HepG2 (cell line): ENCODE results near the gene TCTA. TPM values are rescaled to one million over a fixed set of nuclear protein-coding genes. Genes with fewer than 3 reads are reported as not detected.

Source experiments
- CHD4 ChIP-seq: fragments of 200-600 bp; sonication (generic); IDR thresholded peaks from 2 replicates; pipeline ENCODE4 v1.7.0; 2017; ENCODE audit warnings: mild to moderate bottlenecking, low read length, borderline replicate concordance
- CSRNP1 ChIP-seq: sonication (generic); formaldehyde crosslinking; IDR thresholded peaks from 2 replicates; pipeline ENCODE4 v1.8.1; 2023; ENCODE audit warnings: mild to moderate bottlenecking, missing genetic modification reagents
- DBP ChIP-seq: sonication (generic); formaldehyde crosslinking; IDR thresholded peaks from 2 replicates; pipeline ENCODE4 v1.4.0; 2020; ENCODE audit warnings: missing genetic modification reagents; ENCODE audit errors: not compliant biosample characterization
- DNMT3B ChIP-seq: conservative IDR thresholded peaks from 2 replicates; pipeline ENCODE4 v1.6.1; 2016; ENCODE audit warnings: missing biosample characterization, control low read depth
- ELK4 ChIP-seq: sonication (generic); formaldehyde crosslinking; IDR thresholded peaks from 2 replicates; pipeline ENCODE4 v1.9.0; 2021; ENCODE audit warnings: missing genetic modification reagents, borderline replicate concordance
- GABPB1 ChIP-seq: IDR thresholded peaks from 2 replicates; pipeline ENCODE4 v1.6.1; 2016; ENCODE audit warnings: mild to moderate bottlenecking, missing genetic modification reagents, moderate library complexity, missing compliant biosample characterization
- HNRNPK ChIP-seq: fragments of 200-400 bp; formaldehyde crosslinking; IDR thresholded peaks from 2 replicates; pipeline ENCODE4 v1.6.1; 2018; ENCODE audit warnings: low read length, low read depth, moderate library complexity, mild to moderate bottlenecking; ENCODE audit not compliant: poor library complexity, severe bottlenecking
- HNRNPUL1 ChIP-seq: fragments of 200-400 bp; formaldehyde crosslinking; IDR thresholded peaks from 2 replicates; pipeline ENCODE4 v1.6.1; 2017; ENCODE audit warnings: low read depth, mild to moderate bottlenecking, low read length, moderate library complexity
- MLX ChIP-seq: IDR thresholded peaks from 2 replicates; pipeline ENCODE4 v1.6.1; 2016
- NFRKB ChIP-seq: fragments of 450-650 bp; IDR thresholded peaks from 2 replicates; pipeline ENCODE4 v1.6.1; 2017
- NONO ChIP-seq, 2 experiments: fragments of 450-650 bp in 1 of 2; sonication (generic) in 1 of 2; formaldehyde crosslinking in 1 of 2; IDR thresholded peaks in 1 of 2; conservative IDR thresholded peaks in 1 of 2; 2 replicates each; pipeline versions ENCODE4 v1.6.1 to v1.8.0; 2017 to 2022; ENCODE audit warnings: mild to moderate bottlenecking in 1 of 2, missing genetic modification reagents in 1 of 2, moderate library complexity in 1 of 2
- NR1H2 ChIP-seq: sonication (generic); formaldehyde crosslinking; IDR thresholded peaks from 2 replicates; pipeline ENCODE4 v1.8.1; 2022; ENCODE audit warnings: low read depth, missing genetic modification reagents, borderline replicate concordance
- POLR2AphosphoS5 ChIP-seq: IDR thresholded peaks from 2 replicates; pipeline ENCODE4 v1.6.1; 2012; ENCODE audit warnings: low read depth, low read length
- RNF2 ChIP-seq: fragments of 450-650 bp; conservative IDR thresholded peaks from 2 replicates; pipeline ENCODE4 v1.6.1; 2016; ENCODE audit warnings: low read depth
- SNAPC2 ChIP-seq: sonication (generic); formaldehyde crosslinking; IDR thresholded peaks from 2 replicates; pipeline ENCODE4 v1.8.1; 2022; ENCODE audit warnings: mild to moderate bottlenecking, missing genetic modification reagents
- SP1 ChIP-seq, 2 experiments: fragments of 450-650 bp in 1 of 2; sonication (generic) in 1 of 2; formaldehyde crosslinking in 1 of 2; IDR thresholded peaks; 2 replicates each; pipeline versions ENCODE4 v1.4.0 to v1.6.1; 2016 to 2020; ENCODE audit warnings: missing genetic modification reagents in 1 of 2
- STAT5B ChIP-seq: sonication (generic); formaldehyde crosslinking; IDR thresholded peaks from 2 replicates; pipeline ENCODE4 v1.4.0; 2020; ENCODE audit warnings: missing genetic modification reagents
- TFDP2 ChIP-seq: sonication (generic); formaldehyde crosslinking; IDR thresholded peaks from 2 replicates; pipeline ENCODE4 v1.4.0; 2020; ENCODE audit warnings: missing genetic modification reagents
- THRA ChIP-seq: sonication (generic); formaldehyde crosslinking; IDR thresholded peaks from 2 replicates; pipeline ENCODE4 v1.4.0; 2020; ENCODE audit warnings: missing genetic modification reagents, borderline replicate concordance
- ZC3H13 ChIP-seq: sonication (generic); formaldehyde crosslinking; IDR thresholded peaks from 2 replicates; pipeline ENCODE4 v1.8.1; 2023; ENCODE audit warnings: mild to moderate bottlenecking, missing genetic modification reagents, moderate library complexity
- ZNF501 ChIP-seq: sonication (generic); formaldehyde crosslinking; IDR thresholded peaks from 2 replicates; pipeline ENCODE4 v1.5.1; 2020; ENCODE audit warnings: mild to moderate bottlenecking, moderate library complexity, missing genetic modification reagents
- ZNF772 ChIP-seq: sonication (generic); formaldehyde crosslinking; IDR thresholded peaks from 2 replicates; pipeline ENCODE4 v1.5.0; 2020; ENCODE audit warnings: mild to moderate bottlenecking, missing genetic modification reagents
- ZSCAN12 ChIP-seq: sonication (generic); formaldehyde crosslinking; IDR thresholded peaks from 2 replicates; pipeline ENCODE4 v1.9.0; 2021; ENCODE audit warnings: mild to moderate bottlenecking, missing genetic modification reagents
- polyA plus RNA-seq, 8 experiments: library from polyadenylated mRNA; depleted of rRNA in 3 of 8; stranded (reverse) in 7 of 8; unstranded in 1 of 8; fragments of >200 nt; fragmentation: Illumina TruSeq in 4 of 8; extraction: Trizol in 4 of 8; gene quantifications; 2 replicates each; pipeline versions ENCODE4 v1.2.1 to v1.2.3, GENCODE V29; 2011 to 2016; ENCODE audit warnings: low read depth in 4 of 8, missing spikeins in 1 of 8, mixed read lengths in 1 of 8; ENCODE audit not compliant: insufficient read depth in 1 of 8
- total RNA-seq, 5 experiments: library from RNA; depleted of rRNA; stranded (reverse); fragments of >200 nt; fragmentation: Illumina TruSeq; extraction: Trizol; gene quantifications; 2 replicates each; pipeline ENCODE4 v1.2.3, GENCODE V29; 2016; ENCODE audit warnings: low read depth in 1 of 5

Gene TCTA
- total and polyA plus RNA-seq, 2 of the 13 experiments (the other 11 are each of a cell fraction or from before 2014, with no cell fraction given): 8.3 to 13.2 TPM

- TF ChIP-seq ELK4 (CRISPR knock-in tag) (no peak), TFDP2 (CRISPR knock-in tag) (peak; percentile 13; the same call in 1 of the 2 replicates), POLR2AphosphoS5 (peak; percentile 99), CHD4 (no peak), HNRNPK (no peak), GABPB1 (CRISPR knock-in tag) (peak; percentile 79), ZC3H13 (CRISPR knock-in tag) (0 out of 2 replicates have a peak, but pooled peaks have one; percentile 44), ZNF772 (CRISPR knock-in tag) (peak; percentile 77), ZSCAN12 (CRISPR knock-in tag) (no peak), SP1 (IDR thresholded peaks at IDR 0.05) (no peak), SP1 (CRISPR knock-in tag; IDR thresholded peaks at IDR 0.05) (peak; percentile 10; the same call in 1 of the 2 replicates), NONO (IDR thresholded peaks at IDR 0.05) (no peak), NONO (CRISPR knock-in tag; conservative IDR thresholded peaks at IDR 0.05) (peak; percentile 88), MLX (CRISPR knock-in tag) (no peak), ZNF501 (CRISPR knock-in tag) (peak; percentile 56), NR1H2 (CRISPR knock-in tag) (no peak), HNRNPUL1 (no peak), DNMT3B (no peak), CSRNP1 (CRISPR knock-in tag) (peak; percentile 92), DBP (CRISPR knock-in tag) (no peak), STAT5B (CRISPR knock-in tag) (peak; percentile 67; the same call in 1 of the 2 replicates), THRA (CRISPR knock-in tag) (peak; percentile 22; the same call in 1 of the 2 replicates), RNF2 (0 out of 2 replicates have a peak, but pooled peaks have one; percentile 38), SNAPC2 (CRISPR knock-in tag) (peak; percentile 89), NFRKB (no peak)
Measured at GRCh38 chr3:49411968-49412631, at the start of gene TCTA, which contains the start of gene RHOA (continued).
